GM19351 (cell line): ENCODE measurements around the gene INPP5A.
"Not testable (repeated sequence)": the region's sequence is repeated elsewhere in the genome, so short reads cannot be mapped to it uniquely, and the experiment has no call there.

Experiments used
- ATAC-seq: cut with Tn5 transposase; IDR thresholded peaks from one replicate; pipeline ENCODE4 v1.9.1; 2021; ENCODE audit warnings: mild to moderate bottlenecking, moderate library complexity; ENCODE audit not compliant: unreplicated experiment

The INPP5A gene

DNA sequence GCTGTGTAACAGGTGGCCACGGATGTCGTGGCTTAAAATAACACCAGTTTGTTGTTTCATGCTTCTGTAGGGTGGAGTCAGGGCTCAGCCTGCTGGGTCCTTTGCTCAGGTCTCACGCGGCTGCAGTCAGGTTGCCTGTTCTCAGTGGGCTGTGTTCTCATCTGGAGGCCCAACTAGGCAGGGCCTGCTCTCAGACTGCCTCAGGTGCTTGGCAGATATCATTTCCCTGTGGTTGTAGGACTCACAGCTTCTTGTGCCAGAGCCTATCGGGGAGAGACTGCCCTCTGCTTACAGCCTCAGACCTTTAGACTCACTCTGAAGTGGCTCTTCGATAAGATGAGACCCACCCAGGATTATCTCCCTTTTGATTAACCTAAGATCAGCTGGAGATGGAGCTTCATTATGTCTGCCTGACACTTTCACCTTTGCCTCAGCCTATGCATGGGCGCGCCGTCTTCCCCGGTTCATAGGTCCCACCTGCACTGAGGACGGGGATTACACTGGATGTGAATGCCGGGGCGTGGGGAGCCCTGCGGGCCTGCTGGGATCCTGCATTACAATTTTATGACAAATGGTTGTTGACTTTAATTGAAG lies 55.3 kb downstream of the INPP5A start:
- ATAC-seq: no peak

DNA sequence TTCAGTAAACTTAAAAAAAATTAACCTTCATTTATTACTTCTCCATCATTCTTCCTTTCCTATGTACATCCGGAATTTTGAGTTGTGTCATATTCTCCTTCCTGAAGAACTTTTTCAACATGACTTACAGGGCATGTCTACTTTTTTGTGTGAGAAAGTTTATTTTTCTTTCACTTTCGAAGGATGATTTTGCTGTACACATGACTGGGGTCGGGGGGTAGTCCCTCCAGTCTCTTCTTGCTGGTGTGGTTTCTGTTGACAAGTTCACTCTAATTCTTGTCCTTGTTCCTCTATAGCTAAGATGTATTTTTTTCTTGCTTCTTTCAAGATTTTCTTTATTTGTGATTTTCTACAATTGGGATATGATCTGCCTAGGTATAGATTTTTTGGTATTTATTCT lies 55.8 kb downstream of the INPP5A start:
- ATAC-seq: peak; percentile 71

DNA sequence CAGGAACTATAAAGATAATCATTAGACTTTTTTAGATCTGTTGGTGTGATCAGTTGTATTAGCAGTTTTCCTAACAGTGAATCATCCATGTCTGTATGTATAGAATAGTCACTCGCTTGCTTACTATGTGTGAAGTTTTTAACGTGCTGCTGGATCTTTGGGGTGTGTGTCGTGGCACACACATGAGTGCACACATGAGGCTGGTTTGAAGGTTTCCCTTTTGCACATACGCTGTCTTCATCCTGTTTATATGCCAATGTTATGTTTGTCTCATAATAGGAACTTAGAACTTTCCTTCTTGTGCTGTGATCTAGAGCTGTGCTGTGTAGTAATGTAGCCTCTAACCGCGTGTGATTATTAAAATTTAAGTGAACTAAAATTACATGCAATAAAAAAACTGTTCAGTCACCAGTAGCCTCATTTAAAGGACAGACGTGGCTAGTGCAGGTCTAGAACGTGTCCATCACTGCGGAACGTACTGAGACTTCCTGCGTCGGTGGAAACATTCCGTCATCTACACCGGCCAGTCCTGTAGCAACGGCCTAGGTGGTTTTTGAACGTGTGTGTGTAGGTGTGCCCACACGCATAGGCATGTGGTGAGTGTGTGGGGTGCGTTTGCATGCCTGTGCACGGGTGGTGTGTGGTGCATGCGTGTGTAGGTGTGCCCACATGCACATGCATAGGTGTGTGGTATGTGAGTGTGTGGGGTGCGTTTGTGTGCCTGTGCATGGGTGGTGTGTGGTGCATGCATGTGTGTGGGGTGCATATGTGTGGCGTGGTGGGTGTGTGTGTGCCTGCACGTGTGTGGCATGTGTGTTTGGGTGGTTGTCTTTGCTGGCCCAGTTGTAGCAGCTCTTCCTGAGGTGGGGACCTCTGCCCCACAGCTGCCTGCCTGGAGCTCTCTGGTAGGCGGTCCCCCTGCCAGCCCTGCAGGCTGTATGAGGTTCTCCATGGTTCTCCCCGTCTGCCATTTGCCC lies 56.6 kb downstream of the INPP5A start:
- ATAC-seq: peak; percentile 81

DNA sequence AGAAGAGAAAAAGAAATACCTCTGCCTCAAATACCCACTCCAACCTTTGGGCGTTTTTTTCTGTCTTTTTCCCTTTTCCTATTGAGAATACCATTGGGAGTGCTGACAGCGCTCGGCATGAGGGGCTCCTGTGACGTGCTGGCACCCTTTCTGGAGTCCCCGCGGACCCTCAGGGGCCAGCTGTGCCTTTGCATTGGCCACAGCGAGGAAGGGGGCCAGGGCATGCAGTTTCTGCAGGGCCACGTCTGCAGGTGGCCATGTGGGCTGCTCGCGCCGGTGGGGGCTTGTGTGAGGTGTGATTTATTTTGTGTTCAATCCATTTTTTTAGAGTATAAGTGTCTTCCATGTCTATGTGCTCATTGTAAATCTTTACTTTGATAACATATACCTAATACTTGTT lies 57.4 kb downstream of the INPP5A start:
- ATAC-seq: no peak

DNA sequence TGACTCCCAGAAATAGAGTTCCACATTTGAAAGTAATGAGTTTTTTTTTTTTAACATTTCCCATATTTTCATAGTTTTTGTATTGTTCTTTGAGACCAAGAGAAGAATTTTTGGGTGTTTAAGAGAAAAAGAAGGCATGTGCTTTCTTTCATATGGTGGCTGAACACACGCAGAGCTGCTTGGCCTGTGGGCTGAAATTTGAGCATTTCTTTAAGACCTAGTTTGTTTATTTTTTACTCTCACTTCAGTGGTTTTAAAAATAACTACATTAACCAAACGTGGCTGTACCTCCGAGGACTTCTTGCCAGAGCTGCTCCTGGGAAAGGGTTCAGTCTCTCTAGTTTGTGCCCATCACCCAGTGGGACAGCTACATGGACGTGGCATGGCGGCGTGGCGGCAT lies 58.3 kb downstream of the INPP5A start:
- no peak for ATAC-seq

DNA sequence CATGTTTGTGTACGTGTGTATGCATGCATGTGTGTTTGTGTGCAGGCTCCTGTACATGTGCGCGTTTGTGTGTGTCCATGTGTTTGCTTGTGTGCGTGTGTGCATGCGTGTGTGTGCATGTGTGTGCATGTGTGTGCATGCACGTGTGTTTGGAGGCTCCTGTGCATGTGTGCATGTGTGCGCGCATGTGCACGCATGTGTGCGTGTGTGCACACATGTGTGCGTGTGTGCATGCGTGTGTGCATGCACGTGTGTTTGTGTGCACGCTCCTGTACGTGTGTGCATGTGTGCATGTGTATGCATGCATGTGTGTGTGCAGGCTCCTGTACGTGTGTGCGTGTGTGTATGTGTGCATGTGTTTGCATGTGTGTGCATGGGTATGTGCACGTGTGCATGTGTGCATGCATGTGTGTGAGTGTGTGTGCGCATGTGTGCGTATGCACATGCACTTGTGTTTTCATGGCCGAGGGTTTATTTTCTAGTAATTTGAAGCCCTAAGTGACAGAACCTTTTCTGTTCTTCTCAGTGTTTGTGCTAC lies 59.2 kb downstream of the INPP5A start:
- ATAC-seq: no peak

DNA sequence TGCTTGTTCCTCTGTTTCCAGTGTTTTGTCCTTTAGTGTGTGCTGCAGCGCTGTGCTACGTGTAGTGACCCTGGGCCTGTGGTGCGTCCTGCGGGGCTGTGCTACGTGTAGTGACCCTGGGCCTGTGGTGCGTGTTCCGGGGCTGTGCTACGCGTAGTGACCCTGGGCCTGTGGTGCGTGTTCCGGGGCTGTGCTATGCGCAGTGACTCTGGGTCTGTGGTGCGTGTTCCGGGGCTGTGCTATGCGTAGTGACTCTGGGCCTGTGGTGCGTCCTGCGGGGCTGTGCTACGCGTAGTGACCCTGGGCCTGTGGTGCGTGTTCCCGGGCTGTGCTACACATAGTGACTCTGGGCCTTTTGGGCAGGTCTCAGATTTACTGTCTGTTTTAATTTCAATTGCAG lies 60.1 kb downstream of the INPP5A start:
- no peak for ATAC-seq

DNA sequence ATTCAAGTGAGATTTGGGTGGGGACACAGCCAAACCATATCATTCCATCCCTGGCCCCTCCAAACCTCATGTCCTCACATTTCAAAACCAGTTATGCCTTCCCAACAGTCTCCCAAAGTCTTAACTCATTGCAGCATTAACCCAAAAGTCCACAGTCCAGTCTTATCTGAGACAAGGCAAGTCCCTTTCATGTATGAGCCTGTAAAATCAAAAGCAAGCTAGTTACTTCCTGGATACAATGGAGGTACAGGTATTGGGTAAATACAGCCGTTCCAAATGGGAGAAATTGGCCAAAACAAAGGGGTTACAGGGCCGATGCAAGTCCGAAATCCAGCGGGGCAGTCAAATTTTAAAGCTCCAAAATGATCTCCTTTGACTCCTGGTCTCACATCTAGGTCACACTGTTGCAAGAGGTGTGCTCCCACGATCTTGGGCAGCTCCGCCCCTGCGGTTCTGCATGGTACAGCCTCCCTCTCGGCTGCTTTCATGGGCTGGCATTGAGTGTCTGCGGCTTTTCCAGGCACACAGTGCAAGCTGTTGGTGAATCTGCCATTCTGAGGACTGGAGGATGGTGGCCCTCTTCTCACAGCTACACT lies 61.5 kb downstream of the INPP5A start:
- ATAC-seq: not testable (repeated sequence)

DNA sequence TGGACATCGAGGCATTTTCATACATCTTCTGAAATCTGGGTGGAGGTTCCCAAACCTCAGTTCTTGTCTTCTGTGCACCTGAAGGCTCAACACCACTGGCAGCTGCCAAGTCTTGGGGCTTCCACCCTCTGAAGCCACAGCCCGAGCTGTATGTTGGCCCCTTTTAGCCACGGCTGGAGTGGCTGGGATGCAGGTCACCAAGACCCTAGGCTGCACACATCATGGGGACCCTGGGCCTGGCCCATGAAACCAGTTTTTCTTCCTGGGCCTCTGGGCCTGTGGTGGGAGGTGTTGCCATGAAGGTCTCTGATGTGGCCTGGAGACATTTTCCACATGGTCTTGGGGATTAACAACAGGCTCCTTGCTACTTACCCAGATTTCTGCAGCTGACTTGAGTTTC lies 62.1 kb downstream of the INPP5A start:
- ATAC-seq: no peak

DNA sequence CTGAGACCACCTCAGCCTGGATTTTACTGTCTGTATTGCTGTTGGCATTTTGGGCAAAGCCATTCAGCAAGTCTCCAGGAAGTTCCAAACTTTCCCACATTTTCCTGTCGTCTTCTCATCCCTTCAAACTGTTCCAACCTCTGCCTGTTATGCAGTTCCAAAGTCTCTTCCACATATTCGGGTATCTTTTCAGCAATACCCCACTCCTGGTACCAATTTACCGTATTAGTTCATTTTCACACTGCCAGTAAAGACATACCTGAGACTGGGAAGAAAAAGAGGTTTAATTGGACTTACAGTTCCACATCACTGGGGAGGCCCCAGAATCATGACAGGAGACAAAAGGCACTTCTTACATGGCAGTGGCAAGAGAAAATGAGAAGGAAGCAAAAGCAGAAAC lies 62.8 kb downstream of the INPP5A start:
- ATAC-seq: no peak

DNA sequence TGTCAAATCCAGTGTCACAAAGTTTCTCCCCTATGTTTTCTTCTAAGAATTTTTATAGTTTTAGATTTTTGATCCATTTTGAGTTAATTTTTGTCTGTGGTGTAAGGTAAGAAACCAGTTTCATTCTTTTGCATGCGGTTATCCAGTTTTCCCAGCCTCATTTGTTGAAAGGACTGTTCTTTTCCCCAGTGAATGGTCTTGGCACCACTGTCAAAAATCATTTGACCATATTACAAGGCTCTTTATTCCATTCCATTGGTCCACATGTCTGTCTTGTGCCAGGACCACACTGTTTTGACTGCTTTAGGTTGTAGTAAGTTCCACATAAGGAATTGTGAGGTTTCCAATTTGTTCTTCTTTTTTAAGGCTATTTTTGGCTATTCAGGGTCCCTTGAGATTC lies 64.0 kb downstream of the INPP5A start:
- ATAC-seq: no peak

DNA sequence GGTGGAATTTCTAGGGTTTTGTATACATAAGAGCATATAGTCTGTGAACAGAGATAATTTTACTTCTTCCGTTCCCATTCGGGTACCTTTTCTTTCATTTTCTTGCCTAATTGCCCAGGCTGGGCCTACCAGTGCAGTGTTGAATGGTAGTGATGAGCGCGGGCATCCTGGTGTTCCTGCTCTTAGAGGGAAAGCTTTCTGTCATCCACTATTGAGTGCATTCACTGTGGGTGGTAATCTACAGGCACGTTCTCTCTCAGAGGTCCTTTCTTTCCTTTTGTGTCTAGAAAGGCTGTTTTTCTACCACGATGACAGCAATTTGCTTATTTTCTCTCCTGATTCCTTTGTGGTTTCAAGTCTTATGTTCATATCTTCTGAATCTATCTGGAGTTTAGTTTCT lies 65.0 kb downstream of the INPP5A start:
- no peak for ATAC-seq

DNA sequence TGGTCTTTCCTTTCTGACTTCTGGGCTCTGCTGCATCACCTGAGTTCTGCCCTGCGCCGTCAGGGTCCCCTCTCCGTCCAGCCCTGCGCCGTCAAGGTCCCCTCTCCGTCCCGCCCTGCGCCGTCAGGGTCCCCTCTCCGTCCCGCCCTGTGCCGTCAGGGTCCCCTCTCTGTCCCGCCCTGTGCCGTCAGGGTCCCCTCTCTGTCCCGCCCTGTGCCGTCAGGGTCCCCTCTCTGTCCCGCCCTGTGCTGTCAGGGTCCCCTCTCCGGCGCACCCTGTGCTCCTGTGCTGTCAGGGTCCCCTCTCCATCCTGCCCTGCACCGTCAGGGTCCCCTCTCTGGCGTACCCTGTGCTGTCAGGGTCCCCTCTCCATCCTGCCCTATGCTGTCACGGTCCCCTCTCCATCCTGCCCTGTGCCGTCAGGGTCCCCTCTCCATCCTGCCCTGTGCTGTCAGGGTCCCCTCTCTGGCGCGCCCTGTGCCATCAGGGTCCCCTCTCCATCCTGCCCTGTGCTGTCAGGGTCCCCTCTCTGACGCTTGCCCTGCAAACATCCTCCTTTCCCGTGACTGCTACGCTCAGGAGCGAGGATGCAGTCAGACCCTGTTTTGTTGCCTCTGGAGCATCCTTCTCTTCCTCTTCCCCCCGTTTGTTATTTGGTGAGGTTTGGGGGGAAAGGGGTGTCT lies 66.4 kb downstream of the INPP5A start:
- no peak for ATAC-seq

DNA sequence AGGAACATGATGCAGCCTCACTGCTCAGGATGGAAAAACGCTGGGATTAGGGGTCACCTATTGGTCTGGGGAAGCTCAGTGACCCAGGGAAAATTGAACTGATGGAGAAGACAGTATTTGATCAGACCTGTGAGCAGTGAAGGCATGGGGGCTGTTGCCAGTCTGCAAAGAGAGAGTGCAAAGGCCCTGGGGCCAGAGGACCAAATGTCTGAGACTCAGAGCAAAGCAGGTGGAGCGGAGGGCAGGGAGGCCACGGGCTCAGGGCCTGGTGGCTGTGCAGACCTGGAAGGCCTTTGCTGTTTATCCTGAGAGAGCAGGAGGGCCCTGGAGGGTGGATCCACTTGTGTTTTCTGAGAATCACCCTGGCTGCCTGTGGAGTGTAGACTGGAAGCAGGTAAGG lies 67.1 kb downstream of the INPP5A start:
- no peak for ATAC-seq

DNA sequence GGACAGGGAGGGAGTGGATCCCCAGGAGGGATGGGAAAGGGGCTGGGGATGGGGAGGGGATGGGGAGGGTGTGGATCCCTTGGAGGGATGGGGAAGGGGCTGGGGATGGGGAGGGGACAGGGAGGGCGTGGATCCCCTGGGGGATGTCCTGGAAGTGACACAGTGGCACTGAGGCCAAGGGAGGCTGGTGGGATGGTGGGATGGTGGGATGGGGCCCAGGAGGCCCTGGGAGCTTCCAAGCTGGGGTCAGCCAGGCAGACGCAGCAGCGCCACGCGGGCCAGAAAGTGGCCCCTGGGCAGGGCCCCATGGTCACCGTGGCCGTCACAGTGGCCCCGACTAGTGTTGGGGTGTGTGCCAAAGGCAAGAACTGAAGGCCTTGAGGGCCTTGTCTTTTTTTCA lies 67.8 kb downstream of the INPP5A start:
- ATAC-seq: no peak

DNA sequence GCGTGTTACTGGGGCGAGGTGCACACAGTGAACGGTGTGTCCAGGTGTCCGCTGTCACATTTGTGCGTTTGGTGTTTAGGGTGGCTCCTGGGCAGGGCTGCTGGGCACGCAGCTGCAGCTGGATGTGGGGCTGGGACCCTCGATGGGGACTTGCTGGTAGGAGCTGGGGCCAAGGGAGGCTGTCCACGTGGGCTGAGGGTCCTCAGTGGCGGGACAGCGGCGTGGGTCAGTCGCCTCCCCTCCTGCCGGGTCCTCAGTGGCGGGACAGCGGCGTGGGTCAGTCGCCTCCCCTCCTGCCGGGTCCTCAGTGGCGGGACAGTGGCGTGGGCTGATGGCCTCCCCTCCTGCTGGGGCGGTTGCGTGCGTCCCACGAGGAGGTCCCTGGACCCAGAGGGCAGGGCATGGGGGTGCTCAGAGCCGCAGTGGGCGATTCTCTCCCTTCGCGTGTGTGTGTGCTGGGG lies 68.5 kb downstream of the INPP5A start:
- ATAC-seq: no peak

DNA sequence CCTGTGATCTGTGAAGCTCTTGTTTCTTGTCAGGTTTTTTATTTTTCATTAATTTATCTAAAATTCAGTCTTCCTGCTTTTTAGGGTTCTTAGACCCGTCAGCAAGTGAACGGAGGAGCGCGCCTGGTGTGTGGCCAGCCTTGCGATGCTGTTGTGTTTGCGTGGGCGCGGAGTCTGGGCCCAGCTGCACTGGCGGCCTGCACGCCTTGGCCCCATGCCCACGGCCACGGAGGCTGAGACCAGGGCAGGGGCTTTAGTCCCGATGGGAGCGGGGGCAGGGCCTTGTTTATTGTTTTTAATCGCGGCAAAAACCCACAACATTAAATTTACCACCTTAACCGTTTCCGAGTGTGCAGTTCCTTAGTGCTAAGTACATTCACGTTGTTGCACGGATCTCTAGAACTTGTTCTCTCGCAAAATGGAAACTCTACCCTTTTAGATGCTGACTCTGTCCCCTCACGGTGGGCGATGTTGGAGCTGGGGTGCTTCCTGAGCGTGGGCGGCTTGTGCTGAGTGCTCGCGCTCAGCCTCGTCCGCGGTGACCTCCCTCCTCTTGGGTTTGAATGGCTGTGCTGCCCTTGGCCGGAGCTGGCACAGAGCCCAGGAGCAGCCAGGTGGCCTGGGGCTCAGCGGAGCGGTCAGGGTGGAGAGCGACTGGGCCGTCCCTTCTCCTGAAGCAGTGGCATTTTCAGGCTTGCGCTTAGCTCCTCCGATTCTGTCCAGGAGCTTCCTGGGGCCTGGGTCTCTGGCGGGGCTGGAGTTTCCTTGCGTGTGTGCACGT lies 69.1 kb downstream of the INPP5A start:
- no peak for ATAC-seq

DNA sequence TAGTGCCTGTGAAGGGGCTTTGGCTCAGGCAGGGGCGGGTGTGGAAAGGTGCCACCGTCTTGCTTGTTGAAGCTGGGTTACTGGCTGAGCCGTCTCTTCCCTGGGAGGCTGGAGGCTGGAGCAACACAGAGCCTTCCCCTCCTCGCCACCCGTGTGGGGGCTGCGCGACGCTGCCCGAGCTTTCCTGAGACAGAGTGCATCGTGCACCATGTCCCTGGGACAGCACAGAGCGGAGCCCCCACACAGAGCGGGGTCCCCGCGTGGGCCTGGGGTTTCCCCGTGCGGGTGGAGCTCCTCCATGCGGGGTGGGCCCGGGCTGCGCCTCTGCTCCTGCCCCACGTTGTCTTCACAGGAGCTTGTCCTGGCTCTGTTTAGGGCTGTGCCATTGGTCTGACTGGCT lies 69.9 kb downstream of the INPP5A start:
- no peak for ATAC-seq

DNA sequence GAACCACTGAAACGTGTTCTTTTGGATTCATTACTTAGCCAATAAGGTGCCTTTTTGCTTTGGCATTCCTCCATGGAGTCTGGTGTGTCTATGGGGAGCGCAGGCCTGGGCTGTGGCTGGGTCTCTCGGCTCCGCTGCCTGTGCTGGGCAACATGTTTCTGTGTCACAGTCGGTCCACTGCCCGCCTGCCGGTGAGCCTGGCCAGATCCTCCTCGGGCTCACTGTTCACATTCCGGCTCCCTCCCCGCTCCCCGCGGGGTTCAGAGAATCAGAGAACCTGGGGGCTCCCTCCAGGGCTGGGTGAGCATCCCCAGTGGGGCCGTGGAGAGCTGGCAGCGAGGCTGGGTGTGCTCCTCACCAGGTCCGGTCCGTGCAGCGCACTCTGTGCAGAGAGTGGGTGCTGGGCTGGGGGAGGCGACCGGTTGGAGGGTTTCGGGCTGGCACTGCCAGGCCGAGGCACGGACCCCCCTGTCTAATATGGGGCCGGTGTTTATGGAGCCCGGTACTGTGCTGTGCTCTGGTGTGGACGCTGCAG lies 70.4 kb downstream of the INPP5A start:
- ATAC-seq: no peak
